ENCODE measurements around the gene GPR39. TPM values are rescaled to one million over a fixed set of nuclear protein-coding genes. Genes with fewer than 3 reads are reported as not detected.

GPR39 gene
- total RNA-seq, 2 experiments from 2014 or later = not detected

GRCh38 chr2:132583666-132584360, 167.2 kb downstream of the GPR39 start:
- Mint-ChIP-seq H3K27me3 (no peaks in the 10 kb centered on the region), H3K9me3 (no peaks in the 10 kb centered on the region), H3K4me3 (no peak overlapping the region), H3K36me3 (ENCODE audit: low read depth) (no peaks in the 10 kb centered on the region), H3K4me1 (no peaks in the 10 kb centered on the region), H3K27ac (no peak overlapping the region)
- CTCF ChIA-PET = no interaction called here
- POLR2A ChIA-PET = no interaction called here
- no peak for DNase-seq

GRCh38 chr2:132584976-132585817, 168.6 kb downstream of the GPR39 start:
- no peaks in the 10 kb centered on the region for H3K36me3 Mint-ChIP-seq (ENCODE audit: low read depth)
- H3K4me3 Mint-ChIP-seq = no peak overlapping the region
- DNase-seq = no peak
- ChIA-PET CTCF (no interaction called here), POLR2A (no interaction called here)
- H3K27me3 Mint-ChIP-seq = no peaks in the 10 kb centered on the region
- H3K27ac Mint-ChIP-seq = no peak overlapping the region
- H3K9me3 Mint-ChIP-seq = no peaks in the 10 kb centered on the region
- no peaks in the 10 kb centered on the region for H3K4me1 Mint-ChIP-seq

- H3K27ac Mint-ChIP-seq = no peak overlapping the region
- DNase-seq = no peak
- H3K4me3 Mint-ChIP-seq = no peak overlapping the region
- H3K27me3 Mint-ChIP-seq = no peaks in the 10 kb centered on the region
- no peaks in the 10 kb centered on the region for H3K9me3 Mint-ChIP-seq
- POLR2A ChIA-PET = no interaction called here
- CTCF ChIA-PET = no interaction called here
- H3K36me3 Mint-ChIP-seq (ENCODE audit: low read depth) = no peaks in the 10 kb centered on the region
- no peaks in the 10 kb centered on the region for H3K4me1 Mint-ChIP-seq
These were observed 169.5 kb downstream of the GPR39 start for GRCh38 chr2:132586101-132586511.

GRCh38 chr2:132586835-132587234, 170.2 kb downstream of the GPR39 start:
- no peak overlapping the region for H3K4me3 Mint-ChIP-seq
- DNase-seq = no peak
- CTCF ChIA-PET = no interaction called here

GRCh38 chr2:132588576-132588975, 172.0 kb downstream of the GPR39 start:
- Mint-ChIP-seq H3K36me3 (ENCODE audit: low read depth) (no peaks in the 10 kb centered on the region), H3K27ac (no peak overlapping the region), H3K9me3 (peaks cover 4% of the 10 kb centered on the region), H3K4me1 (no peaks in the 10 kb centered on the region), H3K27me3 (no peaks in the 10 kb centered on the region), H3K4me3 (no peak overlapping the region)
- CTCF ChIA-PET = interaction anchor here (2.4 kb wide), 1 partner anchor 41 kb away, joined by 6 read pairs; no protein-coding TSS in a partner anchor
- DNase-seq = no peak
- POLR2A ChIA-PET = no interaction called here

More at GRCh38 chr2:132586835-132587234, 170.2 kb downstream of the GPR39 start:
- H3K36me3 Mint-ChIP-seq (ENCODE audit: low read depth) = no peaks in the 10 kb centered on the region
- POLR2A ChIA-PET = no interaction called here
- H3K4me1 Mint-ChIP-seq = no peaks in the 10 kb centered on the region
- H3K27me3 Mint-ChIP-seq = no peaks in the 10 kb centered on the region
- H3K27ac Mint-ChIP-seq = no peak overlapping the region
- no peaks in the 10 kb centered on the region for H3K9me3 Mint-ChIP-seq

GRCh38 chr2:132589111-132589830, 172.7 kb downstream of the GPR39 start:
- Mint-ChIP-seq H3K4me1 (no peaks in the 10 kb centered on the region), H3K27me3 (no peaks in the 10 kb centered on the region), H3K4me3 (no peak overlapping the region), H3K9me3 (peaks cover 4% of the 10 kb centered on the region), H3K36me3 (ENCODE audit: low read depth) (no peaks in the 10 kb centered on the region), H3K27ac (no peak overlapping the region)
- CTCF ChIA-PET = interaction anchor here (2.4 kb wide), 1 partner anchor 42 kb away, joined by 6 read pairs; no protein-coding TSS in a partner anchor
- DNase-seq = no peak
- POLR2A ChIA-PET = no interaction called here

- H3K9me3 Mint-ChIP-seq = peaks cover 4% of the 10 kb centered on the region
- ChIA-PET POLR2A (no interaction called here), CTCF (interaction anchor here (2.4 kb wide), 1 partner anchor 43 kb away, joined by 6 read pairs; no protein-coding TSS in a partner anchor)
- H3K27me3 Mint-ChIP-seq = no peaks in the 10 kb centered on the region
- H3K4me3 Mint-ChIP-seq = no peak overlapping the region
- no peak for DNase-seq
- H3K27ac Mint-ChIP-seq = no peak overlapping the region
- H3K4me1 Mint-ChIP-seq = no peaks in the 10 kb centered on the region
- H3K36me3 Mint-ChIP-seq (ENCODE audit: low read depth) = no peaks in the 10 kb centered on the region
These were observed 173.4 kb downstream of the GPR39 start for GRCh38 chr2:132589966-132590365.

GRCh38 chr2:132593171-132593570, 176.6 kb downstream of the GPR39 start:
- Mint-ChIP-seq H3K27ac (no peak overlapping the region), H3K4me1 (no peaks in the 10 kb centered on the region), H3K27me3 (no peaks in the 10 kb centered on the region), H3K9me3 (peaks cover 8% of the 10 kb centered on the region), H3K36me3 (ENCODE audit: low read depth) (no peaks in the 10 kb centered on the region), H3K4me3 (no peak overlapping the region)
- POLR2A ChIA-PET = no interaction called here
- no peak for DNase-seq
- CTCF ChIA-PET = no interaction called here

- Mint-ChIP-seq H3K4me3 (no peak overlapping the region), H3K9me3 (peaks cover 8% of the 10 kb centered on the region), H3K27ac (no peak overlapping the region), H3K36me3 (ENCODE audit: low read depth) (no peaks in the 10 kb centered on the region), H3K27me3 (no peaks in the 10 kb centered on the region), H3K4me1 (no peaks in the 10 kb centered on the region)
- ChIA-PET CTCF (no interaction called here), POLR2A (no interaction called here)
- DNase-seq = no peak
These were observed 178.6 kb downstream of the GPR39 start for GRCh38 chr2:132595186-132595585.

GRCh38 chr2:132595693-132596092, 179.1 kb downstream of the GPR39 start:
- Mint-ChIP-seq H3K27ac (no peak overlapping the region), H3K4me3 (no peak overlapping the region), H3K9me3 (peaks cover 8% of the 10 kb centered on the region), H3K27me3 (no peaks in the 10 kb centered on the region), H3K4me1 (no peaks in the 10 kb centered on the region), H3K36me3 (ENCODE audit: low read depth) (no peaks in the 10 kb centered on the region)
- ChIA-PET POLR2A (no interaction called here), CTCF (no interaction called here)
- DNase-seq = no peak

- Mint-ChIP-seq H3K4me3 (no peak overlapping the region), H3K9me3 (peaks cover 5% of the 10 kb centered on the region), H3K27me3 (no peaks in the 10 kb centered on the region), H3K36me3 (ENCODE audit: low read depth) (no peaks in the 10 kb centered on the region), H3K27ac (no peak overlapping the region), H3K4me1 (no peaks in the 10 kb centered on the region)
- ChIA-PET CTCF (no interaction called here), POLR2A (no interaction called here)
- DNase-seq = no peak
These were observed 180.6 kb downstream of the GPR39 start for GRCh38 chr2:132597166-132597565.

- no peak for DNase-seq
- Mint-ChIP-seq H3K4me1 (no peaks in the 10 kb centered on the region), H3K9me3 (peaks cover 4% of the 10 kb centered on the region), H3K27me3 (no peaks in the 10 kb centered on the region), H3K27ac (no peak overlapping the region), H3K4me3 (no peak overlapping the region), H3K36me3 (ENCODE audit: low read depth) (no peaks in the 10 kb centered on the region)
- ChIA-PET CTCF (no interaction called here), POLR2A (no interaction called here)
These were observed 181.2 kb downstream of the GPR39 start for GRCh38 chr2:132597831-132598230.

- CTCF ChIA-PET = no interaction called here
- no peaks in the 10 kb centered on the region for H3K27me3 Mint-ChIP-seq
- DNase-seq = no peak
- no peak overlapping the region for H3K27ac Mint-ChIP-seq
- no peaks in the 10 kb centered on the region for H3K36me3 Mint-ChIP-seq (ENCODE audit: low read depth)
- no peak overlapping the region for H3K4me3 Mint-ChIP-seq
- H3K4me1 Mint-ChIP-seq = no peaks in the 10 kb centered on the region
- POLR2A ChIA-PET = no interaction called here
- H3K9me3 Mint-ChIP-seq = peaks cover 4% of the 10 kb centered on the region
These were observed 181.9 kb downstream of the GPR39 start for GRCh38 chr2:132598536-132598935.

All from activated CD4-positive, alpha-beta memory T cell treated with anti-CD3 and anti-CD28 coated beads, Interleukin-2, amount 10 ng/mL, durations not matched to agents 7 days and 5 days (primary cell).